GM12878 (cell line): ENCODE data around the gene C15orf61. TPM values are rescaled to one million over a fixed set of nuclear protein-coding genes. Genes with fewer than 3 reads are reported as not detected.
A peak's percentile ranks its signal among the peaks of the same experiment; 100 is the strongest.

Experiments
- E2F4 ChIP-seq: IDR thresholded peaks from 2 replicates; pipeline ENCODE4 v1.6.1; 2012; ENCODE audit warnings: low read depth, low read length, improper control_type of control experiment
- IRF3 ChIP-seq: fragments of 450-650 bp; IDR thresholded peaks from 2 replicates; pipeline ENCODE4 v1.6.1; 2014; ENCODE audit warnings: mild to moderate bottlenecking
- IRF4 ChIP-seq: IDR thresholded peaks from 2 replicates; pipeline ENCODE4 v1.6.1; 2011; ENCODE audit warnings: low read depth, low read length
- JUNB ChIP-seq: IDR thresholded peaks from 2 replicates; pipeline ENCODE4 v1.6.1; 2016; ENCODE audit warnings: antibody characterized with exemption, mild to moderate bottlenecking
- LARP7 ChIP-seq: fragments of 450-650 bp; IDR thresholded peaks from 2 replicates; pipeline ENCODE4 v1.6.1; 2017; ENCODE audit warnings: mild to moderate bottlenecking
- NFIC ChIP-seq: IDR thresholded peaks from 2 replicates; pipeline ENCODE4 v1.6.1; 2012; ENCODE audit warnings: low read depth, mild to moderate bottlenecking, inconsistent platforms, low read length, moderate library complexity
- NRF1 ChIP-seq: conservative IDR thresholded peaks from 2 replicates; pipeline ENCODE4 v1.6.1; 2011; ENCODE audit warnings: mild to moderate bottlenecking, low read depth, low read length, improper control_type of control experiment
- PAX8 ChIP-seq: fragments of 450-650 bp; IDR thresholded peaks from 2 replicates; pipeline ENCODE4 v1.6.1; 2017; ENCODE audit warnings: mild to moderate bottlenecking, moderate library complexity
- PBX3 ChIP-seq: IDR thresholded peaks from 2 replicates; pipeline ENCODE4 v1.6.1; 2011; ENCODE audit warnings: mild to moderate bottlenecking, low read depth, low read length, moderate library complexity; ENCODE audit not compliant: insufficient replicate concordance
- RAD21 ChIP-seq: IDR thresholded peaks from 2 replicates; pipeline ENCODE4 v1.6.1; 2011; ENCODE audit warnings: mild to moderate bottlenecking, low read depth, low read length, moderate library complexity; ENCODE audit not compliant: insufficient read depth
- USF1 ChIP-seq: IDR thresholded peaks from 2 replicates; pipeline ENCODE4 v1.6.1; 2011; ENCODE audit warnings: borderline replicate concordance, low read depth, mild to moderate bottlenecking, moderate library complexity, mixed read lengths, low read length; ENCODE audit not compliant: insufficient read depth; ENCODE audit errors: extremely low read length
- ZNF384 ChIP-seq: IDR thresholded peaks from 2 replicates; pipeline ENCODE4 v1.6.1; 2012; ENCODE audit warnings: low read depth, mild to moderate bottlenecking, low read length, improper control_type of control experiment, borderline replicate concordance
- ZSCAN29 ChIP-seq: fragments of 450-650 bp; IDR thresholded peaks from 2 replicates; pipeline ENCODE4 v1.6.1; 2017; ENCODE audit warnings: mild to moderate bottlenecking, moderate library complexity
- polyA plus RNA-seq, 11 experiments: library from polyadenylated mRNA; depleted of rRNA in 4 of 11; unstranded in 6 of 11; stranded (reverse) in 5 of 11; fragments of >200 nt; fragmentation: Nextera tagmentation in 4 of 11; fragmentation: Illumina TruSeq in 1 of 11; extraction: Ambion mirVana in 4 of 11; extraction: Trizol in 1 of 11; gene quantifications; 1 replicate in 1 of 11; 2 replicates in 10 of 11; pipeline versions ENCODE4 v1.2.1 to v1.2.3, GENCODE V29; 2011 to 2016; ENCODE audit warnings: inconsistent platforms in 2 of 11, missing spikeins in 2 of 11, low read depth in 1 of 11
- total RNA-seq, 4 experiments: library from RNA; depleted of rRNA in 3 of 4; stranded (reverse); fragments of >200 nt in 3 of 4; fragmentation: Illumina TruSeq in 1 of 4; extraction: Trizol in 1 of 4; gene quantifications; 2 replicates each; pipeline versions ENCODE4 v1.2.1 to v1.2.3, GENCODE V29; 2013 to 2021
- TF ChIP-seq, protein P1 (sequence below): fragments of 450-650 bp; IDR thresholded peaks from 2 replicates; pipeline ENCODE4 v1.6.1; 2018; ENCODE audit warnings: borderline replicate concordance, mild to moderate bottlenecking; ENCODE audit not compliant: partially characterized antibody
- TF ChIP-seq, protein P2 (sequence below): IDR thresholded peaks from 2 replicates; pipeline ENCODE4 v1.6.1; 2011; ENCODE audit warnings: borderline replicate concordance, low read depth, mild to moderate bottlenecking, moderate library complexity, low read length; ENCODE audit not compliant: insufficient read depth, poor library complexity, severe bottlenecking
- TF ChIP-seq, protein P3 (sequence below): fragments of 450-650 bp; IDR thresholded peaks from 2 replicates; pipeline ENCODE4 v1.6.1; 2016; ENCODE audit warnings: mild to moderate bottlenecking, moderate library complexity, borderline replicate concordance

C15orf61 gene
- total and polyA plus RNA-seq, 10 of the 15 experiments (the other 5 are each of a cell fraction or from before 2014, with no cell fraction given): 1.4 to 8.7 (median 4.3) TPM

DNA sequence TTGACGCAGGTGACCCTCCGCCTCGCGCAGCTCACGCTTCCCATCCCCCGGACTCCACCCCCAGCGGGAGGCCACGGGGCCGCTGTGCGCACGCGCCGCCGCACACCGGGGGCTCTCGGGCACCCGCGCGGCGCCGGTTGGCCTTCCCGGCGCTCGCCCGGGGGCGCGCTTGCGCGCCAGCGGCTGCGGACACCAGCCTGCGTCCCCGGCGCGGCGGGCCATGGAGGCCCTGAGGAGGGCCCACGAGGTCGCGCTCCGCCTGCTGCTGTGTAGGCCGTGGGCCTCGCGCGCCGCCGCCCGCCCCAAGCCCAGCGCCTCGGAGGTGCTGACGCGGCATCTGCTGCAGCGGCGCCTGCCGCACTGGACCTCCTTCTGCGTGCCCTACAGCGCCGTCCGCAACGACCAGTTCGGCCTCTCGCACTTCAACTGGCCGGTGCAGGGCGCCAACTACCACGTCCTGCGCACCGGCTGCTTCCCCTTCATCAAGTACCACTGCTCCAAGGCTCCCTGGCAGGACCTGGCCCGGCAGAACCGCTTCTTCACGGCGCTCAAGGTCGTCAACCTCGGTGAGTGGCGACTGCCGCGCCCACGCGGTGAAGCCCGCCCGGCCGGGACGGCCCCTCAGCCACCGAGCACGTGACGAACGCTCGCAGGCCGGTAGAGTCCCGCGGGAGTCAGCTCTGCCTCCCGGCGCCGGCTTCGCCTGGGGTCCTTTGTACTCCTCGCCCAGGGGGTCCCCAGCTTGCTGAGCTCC is at the start of gene C15orf61 (continued):
- peak; percentile 15 for TF ChIP-seq PBX3
- TF ChIP-seq, protein P1, sequence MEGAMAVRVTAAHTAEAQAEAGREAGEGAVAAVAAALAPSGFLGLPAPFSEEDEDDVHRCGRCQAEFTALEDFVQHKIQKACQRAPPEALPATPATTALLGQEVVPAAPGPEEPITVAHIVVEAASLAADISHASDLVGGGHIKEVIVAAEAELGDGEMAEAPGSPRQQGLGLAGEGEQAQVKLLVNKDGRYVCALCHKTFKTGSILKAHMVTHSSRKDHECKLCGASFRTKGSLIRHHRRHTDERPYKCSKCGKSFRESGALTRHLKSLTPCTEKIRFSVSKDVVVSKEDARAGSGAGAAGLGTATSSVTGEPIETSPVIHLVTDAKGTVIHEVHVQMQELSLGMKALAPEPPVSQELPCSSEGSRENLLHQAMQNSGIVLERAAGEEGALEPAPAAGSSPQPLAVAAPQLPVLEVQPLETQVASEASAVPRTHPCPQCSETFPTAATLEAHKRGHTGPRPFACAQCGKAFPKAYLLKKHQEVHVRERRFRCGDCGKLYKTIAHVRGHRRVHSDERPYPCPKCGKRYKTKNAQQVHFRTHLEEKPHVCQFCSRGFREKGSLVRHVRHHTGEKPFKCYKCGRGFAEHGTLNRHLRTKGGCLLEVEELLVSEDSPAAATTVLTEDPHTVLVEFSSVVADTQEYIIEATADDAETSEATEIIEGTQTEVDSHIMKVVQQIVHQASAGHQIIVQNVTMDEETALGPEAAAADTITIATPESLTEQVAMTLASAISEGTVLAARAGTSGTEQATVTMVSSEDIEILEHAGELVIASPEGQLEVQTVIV: no peak
- TF ChIP-seq, protein P2, sequence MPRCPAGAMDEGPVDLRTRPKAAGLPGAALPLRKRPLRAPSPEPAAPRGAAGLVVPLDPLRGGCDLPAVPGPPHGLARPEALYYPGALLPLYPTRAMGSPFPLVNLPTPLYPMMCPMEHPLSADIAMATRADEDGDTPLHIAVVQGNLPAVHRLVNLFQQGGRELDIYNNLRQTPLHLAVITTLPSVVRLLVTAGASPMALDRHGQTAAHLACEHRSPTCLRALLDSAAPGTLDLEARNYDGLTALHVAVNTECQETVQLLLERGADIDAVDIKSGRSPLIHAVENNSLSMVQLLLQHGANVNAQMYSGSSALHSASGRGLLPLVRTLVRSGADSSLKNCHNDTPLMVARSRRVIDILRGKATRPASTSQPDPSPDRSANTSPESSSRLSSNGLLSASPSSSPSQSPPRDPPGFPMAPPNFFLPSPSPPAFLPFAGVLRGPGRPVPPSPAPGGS: peak; percentile 83
- peak; percentile 79 for TF ChIP-seq NRF1
- TF ChIP-seq ZNF384: no peak
- no peak for TF ChIP-seq E2F4
- no peak for TF ChIP-seq ZSCAN29
- TF ChIP-seq, protein P3, sequence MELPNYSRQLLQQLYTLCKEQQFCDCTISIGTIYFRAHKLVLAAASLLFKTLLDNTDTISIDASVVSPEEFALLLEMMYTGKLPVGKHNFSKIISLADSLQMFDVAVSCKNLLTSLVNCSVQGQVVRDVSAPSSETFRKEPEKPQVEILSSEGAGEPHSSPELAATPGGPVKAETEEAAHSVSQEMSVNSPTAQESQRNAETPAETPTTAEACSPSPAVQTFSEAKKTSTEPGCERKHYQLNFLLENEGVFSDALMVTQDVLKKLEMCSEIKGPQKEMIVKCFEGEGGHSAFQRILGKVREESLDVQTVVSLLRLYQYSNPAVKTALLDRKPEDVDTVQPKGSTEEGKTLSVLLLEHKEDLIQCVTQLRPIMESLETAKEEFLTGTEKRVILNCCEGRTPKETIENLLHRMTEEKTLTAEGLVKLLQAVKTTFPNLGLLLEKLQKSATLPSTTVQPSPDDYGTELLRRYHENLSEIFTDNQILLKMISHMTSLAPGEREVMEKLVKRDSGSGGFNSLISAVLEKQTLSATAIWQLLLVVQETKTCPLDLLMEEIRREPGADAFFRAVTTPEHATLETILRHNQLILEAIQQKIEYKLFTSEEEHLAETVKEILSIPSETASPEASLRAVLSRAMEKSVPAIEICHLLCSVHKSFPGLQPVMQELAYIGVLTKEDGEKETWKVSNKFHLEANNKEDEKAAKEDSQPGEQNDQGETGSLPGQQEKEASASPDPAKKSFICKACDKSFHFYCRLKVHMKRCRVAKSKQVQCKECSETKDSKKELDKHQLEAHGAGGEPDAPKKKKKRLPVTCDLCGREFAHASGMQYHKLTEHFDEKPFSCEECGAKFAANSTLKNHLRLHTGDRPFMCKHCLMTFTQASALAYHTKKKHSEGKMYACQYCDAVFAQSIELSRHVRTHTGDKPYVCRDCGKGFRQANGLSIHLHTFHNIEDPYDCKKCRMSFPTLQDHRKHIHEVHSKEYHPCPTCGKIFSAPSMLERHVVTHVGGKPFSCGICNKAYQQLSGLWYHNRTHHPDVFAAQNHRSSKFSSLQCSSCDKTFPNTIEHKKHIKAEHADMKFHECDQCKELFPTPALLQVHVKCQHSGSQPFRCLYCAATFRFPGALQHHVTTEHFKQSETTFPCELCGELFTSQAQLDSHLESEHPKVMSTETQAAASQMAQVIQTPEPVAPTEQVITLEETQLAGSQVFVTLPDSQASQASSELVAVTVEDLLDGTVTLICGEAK: no peak
- no peak for TF ChIP-seq PAX8
- no peak for TF ChIP-seq IRF4
- TF ChIP-seq USF1: peak; percentile 91
- TF ChIP-seq LARP7: peak; percentile 95
- TF ChIP-seq NFIC: no peak
- TF ChIP-seq RAD21: no peak
- no peak for TF ChIP-seq IRF3
- no peak for TF ChIP-seq JUNB
